ENCODE measurements around the gene TMPRSS11A.

The TMPRSS11A gene

GRCh38 chr4:67963356-67963755 lies at the start of gene TMPRSS11A:
Gene TMPRSS11A (minus strand): TSS chr4:67963493. CDS start chr4:67963393, 100 bp downstream.
- in situ Hi-C loops (cut with MboI; ENCODE audit: low sequenced_read_pairs): no loop called here

GRCh38 chr4:68011684-68012083 lies 48.4 kb upstream of the TMPRSS11A start:
- in situ Hi-C loops (cut with MboI; ENCODE audit: low sequenced_read_pairs): no loop called here

GRCh38 chr4:68002906-68003305 lies 39.6 kb upstream of the TMPRSS11A start:
- in situ Hi-C loops (cut with MboI; ENCODE audit: low sequenced_read_pairs): no loop called here

GRCh38 chr4:67996127-67996526 lies 32.8 kb upstream of the TMPRSS11A start:
- in situ Hi-C loops (cut with MboI; ENCODE audit: low sequenced_read_pairs): no loop called here

- in situ Hi-C loops (cut with MboI; ENCODE audit: low sequenced_read_pairs): no loop called here
Observed at GRCh38 chr4:67988991-67989390, 25.7 kb upstream of the TMPRSS11A start.

- in situ Hi-C loops (cut with MboI; ENCODE audit: low sequenced_read_pairs): no loop called here
Observed at GRCh38 chr4:67983333-67983732, 20.0 kb upstream of the TMPRSS11A start.

- in situ Hi-C loops (cut with MboI; ENCODE audit: low sequenced_read_pairs): no loop called here
Observed at GRCh38 chr4:67980512-67980911, 17.2 kb upstream of the TMPRSS11A start.

- in situ Hi-C loops (cut with MboI; ENCODE audit: low sequenced_read_pairs): no loop called here
Observed at GRCh38 chr4:67973608-67974007, 10.3 kb upstream of the TMPRSS11A start.

- in situ Hi-C loops (cut with MboI; ENCODE audit: low sequenced_read_pairs): no loop called here
Observed at GRCh38 chr4:67954890-67955289, 8.4 kb downstream of the TMPRSS11A start.

- in situ Hi-C loops (cut with MboI; ENCODE audit: low sequenced_read_pairs): no loop called here
Observed at GRCh38 chr4:67941074-67941473, 22.2 kb downstream of the TMPRSS11A start.

- in situ Hi-C loops (cut with MboI; ENCODE audit: low sequenced_read_pairs): no loop called here
Observed at GRCh38 chr4:67940506-67940905, 22.8 kb downstream of the TMPRSS11A start.

- in situ Hi-C loops (cut with MboI; ENCODE audit: low sequenced_read_pairs): no loop called here
Observed at GRCh38 chr4:67939195-67939594, 24.1 kb downstream of the TMPRSS11A start.

- in situ Hi-C loops (cut with MboI; ENCODE audit: low sequenced_read_pairs): no loop called here
Observed at GRCh38 chr4:67935888-67936287, 27.4 kb downstream of the TMPRSS11A start.

GRCh38 chr4:67934628-67935027 lies 28.7 kb downstream of the TMPRSS11A start:
- in situ Hi-C loops (cut with MboI; ENCODE audit: low sequenced_read_pairs): no loop called here

GRCh38 chr4:67933755-67934154 lies 29.5 kb downstream of the TMPRSS11A start:
- in situ Hi-C loops (cut with MboI; ENCODE audit: low sequenced_read_pairs): no loop called here

GRCh38 chr4:67933038-67933437 lies 30.3 kb downstream of the TMPRSS11A start:
- in situ Hi-C loops (cut with MboI; ENCODE audit: low sequenced_read_pairs): no loop called here

GRCh38 chr4:67931256-67931655 lies 32.0 kb downstream of the TMPRSS11A start:
- in situ Hi-C loops (cut with MboI; ENCODE audit: low sequenced_read_pairs): no loop called here

GRCh38 chr4:67929426-67929825 lies 33.9 kb downstream of the TMPRSS11A start:
- in situ Hi-C loops (cut with MboI; ENCODE audit: low sequenced_read_pairs): no loop called here

- in situ Hi-C loops (cut with MboI; ENCODE audit: low sequenced_read_pairs): no loop called here
Observed at GRCh38 chr4:67928546-67928945, 34.7 kb downstream of the TMPRSS11A start.

GRCh38 chr4:67927251-67927650 lies 36.0 kb downstream of the TMPRSS11A start:
- in situ Hi-C loops (cut with MboI; ENCODE audit: low sequenced_read_pairs): no loop called here

GRCh38 chr4:67926485-67926884 lies 36.8 kb downstream of the TMPRSS11A start:
- in situ Hi-C loops (cut with MboI; ENCODE audit: low sequenced_read_pairs): no loop called here

GRCh38 chr4:67922697-67923096 lies 40.6 kb downstream of the TMPRSS11A start:
- in situ Hi-C loops (cut with MboI; ENCODE audit: low sequenced_read_pairs): no loop called here

GRCh38 chr4:67918428-67918827 lies 44.9 kb downstream of the TMPRSS11A start:
- in situ Hi-C loops (cut with MboI; ENCODE audit: low sequenced_read_pairs): no loop called here

Measured in HL-60/S4 (cell line).